Loucy (cell line): Measurements from ENCODE around the gene WDR64.

Source experiments
- H2AFZ ChIP-seq: fragments of 200-600 bp; sonication (generic); 2 replicates; pipeline ENCODE4 v1.6.0; 2016; ENCODE audit warnings: antibody characterized with exemption, mild to moderate bottlenecking, low read length, moderate library complexity
- H3F3A ChIP-seq: fragments of 200-600 bp; 2 replicates; pipeline ENCODE4 v1.6.0; 2016; ENCODE audit warnings: antibody characterized with exemption, low read depth, mild to moderate bottlenecking
- H3K27me3 ChIP-seq: fragments of 200-600 bp; sonication (generic); 2 replicates; pipeline ENCODE4 v1.6.1; 2014; ENCODE audit warnings: low read length, mild to moderate bottlenecking; ENCODE audit not compliant: insufficient read depth, poor library complexity, severe bottlenecking
- H3K36me3 ChIP-seq: fragments of 200-600 bp; sonication (generic); 2 replicates; pipeline ENCODE4 v1.6.1; 2016; ENCODE audit warnings: low read length; ENCODE audit not compliant: insufficient read depth
- H3K4me1 ChIP-seq: fragments of 200-600 bp; sonication (generic); 2 replicates; pipeline ENCODE4 v1.5.1; 2014; ENCODE audit warnings: low read length, mild to moderate bottlenecking; ENCODE audit not compliant: insufficient read depth, poor library complexity, severe bottlenecking
- H3K4me2 ChIP-seq: fragments of 200-600 bp; sonication (generic); 2 replicates; pipeline ENCODE4 v1.6.0; 2014; ENCODE audit warnings: antibody characterized with exemption, low read length, low read depth, mild to moderate bottlenecking; ENCODE audit not compliant: poor library complexity, severe bottlenecking
- H3K4me3 ChIP-seq: fragments of 200-600 bp; sonication (generic); 2 replicates; pipeline ENCODE4 v1.5.1; 2014; ENCODE audit warnings: low read length, mild to moderate bottlenecking, mixed read lengths; ENCODE audit not compliant: poor library complexity, severe bottlenecking
- H3K79me2 ChIP-seq: fragments of 200-600 bp; sonication (generic); 2 replicates; pipeline ENCODE4 v1.6.1; 2014; ENCODE audit warnings: low read length; ENCODE audit not compliant: insufficient read depth
- H3K9ac ChIP-seq: fragments of 200-600 bp; sonication (generic); 2 replicates; pipeline ENCODE4 v1.6.0; 2014; ENCODE audit warnings: mild to moderate bottlenecking, low read depth, low read length, moderate library complexity; ENCODE audit not compliant: poor library complexity, severe bottlenecking
- H3K9me2 ChIP-seq: fragments of 200-600 bp; sonication (generic); replicated peaks from 2 replicates; pipeline ENCODE4 v1.6.1; 2016; ENCODE audit warnings: low read depth, low read length, mixed read lengths
- H3K9me3 ChIP-seq: fragments of 200-600 bp; sonication (generic); 2 replicates; pipeline ENCODE4 v1.6.1; 2014; ENCODE audit warnings: mild to moderate bottlenecking, antibody characterized with exemption, low read length, low read depth; ENCODE audit not compliant: insufficient read depth
- H4K20me1 ChIP-seq: fragments of 200-600 bp; sonication (generic); 2 replicates; pipeline ENCODE4 v1.6.0; 2014; ENCODE audit warnings: antibody characterized with exemption, low read length, mild to moderate bottlenecking; ENCODE audit not compliant: insufficient read depth, poor library complexity, severe bottlenecking
- EZH2phosphoT487 ChIP-seq: fragments of 200-600 bp; IDR thresholded peaks from 2 replicates; pipeline ENCODE4 v1.6.1; 2018; ENCODE audit warnings: antibody characterized with exemption, mild to moderate bottlenecking, moderate library complexity, borderline replicate concordance
- TF ChIP-seq, protein P1 (sequence below): fragments of 200-600 bp; sonication (generic); conservative IDR thresholded peaks from 2 replicates; pipeline ENCODE4 v1.5.1; 2014; ENCODE audit warnings: mild to moderate bottlenecking, antibody characterized with exemption, low read length

The WDR64 gene

DNA sequence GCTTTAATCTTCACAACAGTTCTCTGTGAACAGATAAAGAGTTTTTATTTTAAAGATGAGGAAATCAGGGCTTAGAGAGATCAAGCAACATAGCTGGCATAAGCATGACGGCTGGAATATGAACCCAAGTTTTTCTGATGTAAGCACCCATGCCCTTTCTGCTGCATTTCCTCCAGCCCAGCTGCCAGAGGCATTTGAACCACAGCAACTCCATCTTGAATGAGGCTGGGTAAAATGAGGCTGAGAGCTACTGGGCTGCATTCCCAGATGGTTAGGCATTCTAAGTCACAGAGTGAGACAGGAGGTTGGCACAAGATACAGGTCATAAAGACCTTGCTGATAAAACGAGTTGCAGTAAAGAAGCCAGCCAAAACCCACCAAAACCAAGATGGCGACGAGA lies 90.0 kb downstream of the WDR64 start:
- Histone ChIP-seq H3K4me2 (no peak overlapping the region), H2AFZ (no peak overlapping the region), H3K9me3 (peaks cover 1% of the 10 kb centered on the region; the same call in 1 of the 2 replicates), H3K4me1 (no peaks in the 10 kb centered on the region), H4K20me1 (no peaks in the 10 kb centered on the region), H3F3A (no peaks in the 10 kb centered on the region), H3K9ac (no peak overlapping the region), H3K27me3 (no peaks in the 10 kb centered on the region), H3K4me3 (no peak overlapping the region), H3K9me2 (no peaks in the 10 kb centered on the region), H3K79me2 (no peaks in the 10 kb centered on the region), H3K36me3 (no peaks in the 10 kb centered on the region)
- TF ChIP-seq, protein P1, sequence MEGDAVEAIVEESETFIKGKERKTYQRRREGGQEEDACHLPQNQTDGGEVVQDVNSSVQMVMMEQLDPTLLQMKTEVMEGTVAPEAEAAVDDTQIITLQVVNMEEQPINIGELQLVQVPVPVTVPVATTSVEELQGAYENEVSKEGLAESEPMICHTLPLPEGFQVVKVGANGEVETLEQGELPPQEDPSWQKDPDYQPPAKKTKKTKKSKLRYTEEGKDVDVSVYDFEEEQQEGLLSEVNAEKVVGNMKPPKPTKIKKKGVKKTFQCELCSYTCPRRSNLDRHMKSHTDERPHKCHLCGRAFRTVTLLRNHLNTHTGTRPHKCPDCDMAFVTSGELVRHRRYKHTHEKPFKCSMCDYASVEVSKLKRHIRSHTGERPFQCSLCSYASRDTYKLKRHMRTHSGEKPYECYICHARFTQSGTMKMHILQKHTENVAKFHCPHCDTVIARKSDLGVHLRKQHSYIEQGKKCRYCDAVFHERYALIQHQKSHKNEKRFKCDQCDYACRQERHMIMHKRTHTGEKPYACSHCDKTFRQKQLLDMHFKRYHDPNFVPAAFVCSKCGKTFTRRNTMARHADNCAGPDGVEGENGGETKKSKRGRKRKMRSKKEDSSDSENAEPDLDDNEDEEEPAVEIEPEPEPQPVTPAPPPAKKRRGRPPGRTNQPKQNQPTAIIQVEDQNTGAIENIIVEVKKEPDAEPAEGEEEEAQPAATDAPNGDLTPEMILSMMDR = no peak
- TF ChIP-seq EZH2phosphoT487 = no peak

DNA sequence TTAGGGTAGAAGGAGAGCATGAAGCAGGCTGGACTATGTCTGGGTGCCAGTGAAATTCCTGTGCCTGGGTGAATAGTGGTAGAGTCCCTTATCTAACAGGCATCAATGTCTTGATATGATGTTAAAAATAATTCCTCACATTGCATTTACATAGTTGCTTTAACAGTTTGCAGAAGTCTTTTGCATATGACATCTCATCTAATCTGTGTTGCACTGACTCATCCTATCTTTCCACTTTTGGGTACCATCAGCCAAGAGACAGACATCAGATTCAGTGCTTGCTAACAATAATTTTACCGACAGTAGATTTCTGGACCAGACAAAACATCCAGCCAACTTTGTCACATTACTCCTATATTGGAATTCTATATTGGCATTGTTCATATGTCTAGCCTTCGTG lies 92.5 kb downstream of the WDR64 start:
- Histone ChIP-seq H3K4me3 (no peak overlapping the region), H3K9ac (no peak overlapping the region), H3K4me1 (no peaks in the 10 kb centered on the region), H4K20me1 (no peaks in the 10 kb centered on the region), H2AFZ (no peak overlapping the region), H3K9me3 (peaks cover 3% of the 10 kb centered on the region; the same call in 1 of the 2 replicates), H3F3A (no peaks in the 10 kb centered on the region), H3K36me3 (no peaks in the 10 kb centered on the region), H3K79me2 (no peaks in the 10 kb centered on the region), H3K9me2 (no peaks in the 10 kb centered on the region), H3K4me2 (no peak overlapping the region), H3K27me3 (no peaks in the 10 kb centered on the region)
- TF ChIP-seq EZH2phosphoT487 = no peak
- TF ChIP-seq, protein P1 = no peak

DNA sequence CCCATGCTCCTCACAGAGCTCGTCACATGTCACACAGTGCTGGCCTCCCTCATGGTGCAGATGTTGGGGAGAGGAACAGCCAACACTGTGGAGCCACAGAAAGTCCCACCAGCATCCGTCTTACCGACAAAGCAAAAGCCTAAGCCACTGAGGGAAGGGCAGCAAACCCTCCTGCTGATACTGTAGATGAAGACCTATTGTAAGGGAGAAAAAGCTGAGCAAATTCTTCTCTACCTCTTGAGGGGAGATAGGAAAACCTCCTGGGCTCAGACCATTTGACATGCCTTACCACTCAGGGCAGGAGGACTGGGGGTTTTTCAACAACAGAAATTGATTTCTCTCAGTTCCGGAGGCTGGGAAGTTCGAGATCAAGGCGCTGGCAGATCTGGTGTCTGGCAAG lies 95.9 kb downstream of the WDR64 start:
- no peaks in the 10 kb centered on the region for H3K36me3 ChIP-seq
- H3F3A ChIP-seq = no peaks in the 10 kb centered on the region
- H3K79me2 ChIP-seq = no peaks in the 10 kb centered on the region
- TF ChIP-seq, protein P1 = no peak
- no peak for TF ChIP-seq EZH2phosphoT487
- no peaks in the 10 kb centered on the region for H4K20me1 ChIP-seq
- peaks cover 3% of the 10 kb centered on the region; the same call in 1 of the 2 replicates for H3K9me3 ChIP-seq
- no peak overlapping the region for H2AFZ ChIP-seq
- no peak overlapping the region for H3K9ac ChIP-seq
- H3K4me3 ChIP-seq = no peak overlapping the region
- no peaks in the 10 kb centered on the region for H3K4me1 ChIP-seq
- no peaks in the 10 kb centered on the region for H3K27me3 ChIP-seq
- no peak overlapping the region for H3K4me2 ChIP-seq
- H3K9me2 ChIP-seq = no peaks in the 10 kb centered on the region
